SK-N-SH (cell line): Measurements from ENCODE around the gene ACP4.

Source experiments
- EP300 ChIP-seq, 2 experiments: IDR thresholded peaks; 2 replicates each; pipeline versions ENCODE4 v1.4.0 to v1.6.1; 2012; ENCODE audit warnings: borderline replicate concordance in 1 of 2, low read depth in 1 of 2, low read length in 1 of 2
- MAX ChIP-seq: IDR thresholded peaks from 2 replicates; pipeline ENCODE4 v1.4.0; 2012; ENCODE audit warnings: low read depth
- POLR2AphosphoS5 ChIP-seq: IDR thresholded peaks from 2 replicates; pipeline ENCODE4 v1.6.1; 2012; ENCODE audit warnings: low read depth, low read length
- TAF1 ChIP-seq: IDR thresholded peaks from 2 replicates; pipeline ENCODE4 v1.6.1; 2012; ENCODE audit warnings: low read depth, mild to moderate bottlenecking, low read length, moderate library complexity, borderline replicate concordance
- TCF12 ChIP-seq: IDR thresholded peaks from 2 replicates; pipeline ENCODE4 v1.4.0; 2012
- TF ChIP-seq, protein P1 (sequence below): fragments of 200-600 bp; sonication (generic); IDR thresholded peaks from 2 replicates; pipeline ENCODE4 v1.6.1; 2017; ENCODE audit warnings: antibody characterized with exemption, mild to moderate bottlenecking, moderate library complexity

GRCh38 chr19:50759886-50760285, 30.3 kb upstream of the ACP4 start:
- TF ChIP-seq, protein P1, sequence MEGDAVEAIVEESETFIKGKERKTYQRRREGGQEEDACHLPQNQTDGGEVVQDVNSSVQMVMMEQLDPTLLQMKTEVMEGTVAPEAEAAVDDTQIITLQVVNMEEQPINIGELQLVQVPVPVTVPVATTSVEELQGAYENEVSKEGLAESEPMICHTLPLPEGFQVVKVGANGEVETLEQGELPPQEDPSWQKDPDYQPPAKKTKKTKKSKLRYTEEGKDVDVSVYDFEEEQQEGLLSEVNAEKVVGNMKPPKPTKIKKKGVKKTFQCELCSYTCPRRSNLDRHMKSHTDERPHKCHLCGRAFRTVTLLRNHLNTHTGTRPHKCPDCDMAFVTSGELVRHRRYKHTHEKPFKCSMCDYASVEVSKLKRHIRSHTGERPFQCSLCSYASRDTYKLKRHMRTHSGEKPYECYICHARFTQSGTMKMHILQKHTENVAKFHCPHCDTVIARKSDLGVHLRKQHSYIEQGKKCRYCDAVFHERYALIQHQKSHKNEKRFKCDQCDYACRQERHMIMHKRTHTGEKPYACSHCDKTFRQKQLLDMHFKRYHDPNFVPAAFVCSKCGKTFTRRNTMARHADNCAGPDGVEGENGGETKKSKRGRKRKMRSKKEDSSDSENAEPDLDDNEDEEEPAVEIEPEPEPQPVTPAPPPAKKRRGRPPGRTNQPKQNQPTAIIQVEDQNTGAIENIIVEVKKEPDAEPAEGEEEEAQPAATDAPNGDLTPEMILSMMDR = no peak
- TF ChIP-seq EP300 (IDR thresholded peaks at IDR 0.05; ENCODE audit: borderline replicate concordance in 1 of 2, low read depth in 1 of 2, low read length in 1 of 2) (no peak), TCF12 (no peak), POLR2AphosphoS5 (no peak), TAF1 (no peak), MAX (no peak)
